K562 (cell line): ENCODE results near the gene MRM2. TPM values are rescaled to one million over a fixed set of nuclear protein-coding genes. Genes with fewer than 3 reads are reported as not detected.

Experiments
- ATAC-seq: fragments of 200-7000 bp; cut with Tn5 transposase; 3 replicates; pipeline ENCODE4 v1.9.1; 2020; ENCODE audit warnings: moderate library complexity
- BruUV-seq: library from RNA; stranded (reverse); fragments of 400-500 nt; replicated peaks from 2 replicates; lab custom pipeline; 2021; lab: Mats Ljungman, UMichigan
- CTCF ChIA-PET: fragments of 300-600 bp; formaldehyde crosslinking; extraction: SDS; loops from one replicate; lab custom pipeline; 2021; ENCODE audit warnings: low intra/inter-chr PET ratio; lab: Yijun Ruan, JAX
- POLR2A ChIA-PET: fragments of 300-600, 350-650 bp; sonication (Branson Sonifier 250); formaldehyde crosslinking; extraction: SDS; loops from one replicate; lab custom pipeline; 2021; ENCODE audit warnings: antibody characterized with exemption, inconsistent platforms; lab: Yijun Ruan, JAX
- DNase-seq, 4 experiments: peaks; one replicate each; pipeline versions ENCODE4 v3.0.0 to v3.0.0-alpha.2; 2011 to 2018; ENCODE audit warnings: low spot score in 3 of 4, mixed read lengths in 3 of 4; ENCODE audit errors: extremely low read depth in 1 of 4
- FAIRE-seq: peaks from 2 replicates; lab custom pipeline; 2011; peaks lifted over from hg19 to GRCh38; lab: Jason Lieb, UNC
- H2AFZ ChIP-seq: 2 replicates; pipeline ENCODE4 v1.6.0; 2011; ENCODE audit warnings: low read depth, low read length, control low read depth, inconsistent platforms
- H3K27ac ChIP-seq: fragments of 200-600 bp; 3 replicates; pipeline ENCODE4 v1.8.0; 2011; ENCODE audit warnings: low read depth, mild to moderate bottlenecking, control low read depth, inconsistent platforms, low read length, moderate library complexity, mixed read lengths; ENCODE audit errors: extremely low read depth
- H3K27me3 ChIP-seq, 2 experiments: fragments of 300-600 bp in 1 of 2; 2 replicates in 1 of 2; 3 replicates in 1 of 2; pipeline versions ENCODE4 v1.6.0 to v1.8.0; 2011; ENCODE audit warnings: inconsistent platforms in 2 of 2, low read length in 2 of 2, mild to moderate bottlenecking in 1 of 2, mixed read lengths in 1 of 2, moderate library complexity in 1 of 2; ENCODE audit not compliant: control insufficient read depth in 2 of 2, insufficient read depth in 2 of 2
- H3K36me3 ChIP-seq: fragments of 300-600 bp; 3 replicates; pipeline ENCODE4 v1.8.0; 2011; ENCODE audit warnings: mild to moderate bottlenecking, low read length, inconsistent platforms; ENCODE audit not compliant: control insufficient read depth, insufficient read depth
- H3K4me1 ChIP-seq, 2 experiments: fragments of 200-600 bp in 1 of 2; replicated peaks in 1 of 2; 2 replicates in 1 of 2; 3 replicates in 1 of 2; pipeline versions ENCODE4 v1.5.1 to v1.8.0; 2011; ENCODE audit warnings: inconsistent platforms in 2 of 2, low read length in 2 of 2, mild to moderate bottlenecking in 1 of 2, mixed read lengths in 1 of 2, moderate library complexity in 1 of 2; ENCODE audit not compliant: control insufficient read depth in 2 of 2, insufficient read depth in 2 of 2
- H3K4me2 ChIP-seq: 2 replicates; pipeline ENCODE4 v1.6.1; 2011; ENCODE audit warnings: low read length, control low read depth, inconsistent platforms, mixed read lengths; ENCODE audit not compliant: insufficient read depth
- H3K4me3 ChIP-seq: fragments of 200-600 bp; sonication (generic), shearing (Covaris generic); 2 replicates; pipeline ENCODE4 v1.5.1; 2016; ENCODE audit warnings: control low read depth, inconsistent platforms
- H3K79me2 ChIP-seq: fragments of 200-600 bp; 3 replicates; pipeline ENCODE4 v1.8.0; 2011; ENCODE audit warnings: low read length, inconsistent platforms; ENCODE audit not compliant: control insufficient read depth, insufficient read depth
- H3K9ac ChIP-seq, 2 experiments: 2 replicates each; pipeline versions ENCODE4 v1.6.0 to v1.6.1; 2011; ENCODE audit warnings: low read depth in 2 of 2, low read length in 2 of 2, control low read depth in 1 of 2, inconsistent platforms in 1 of 2, mild to moderate bottlenecking in 1 of 2, mixed read lengths in 1 of 2; ENCODE audit not compliant: insufficient read depth in 1 of 2
- H3K9me1 ChIP-seq: one replicate; pipeline ENCODE4 v1.6.0; 2011; ENCODE audit warnings: inconsistent platforms, mild to moderate bottlenecking, low read length, moderate library complexity; ENCODE audit not compliant: control insufficient read depth, insufficient read depth
- H3K9me3 ChIP-seq: replicated peaks from 2 replicates; pipeline ENCODE4 v1.5.1; 2011; ENCODE audit warnings: low read depth, low read length, inconsistent platforms; ENCODE audit not compliant: control insufficient read depth, insufficient read depth
- H4K20me1 ChIP-seq: replicated peaks from 2 replicates; pipeline ENCODE4 v1.6.1; 2011; ENCODE audit warnings: low read length, inconsistent platforms, mixed read lengths; ENCODE audit not compliant: control insufficient read depth, insufficient read depth
- CHCHD3 ChIP-seq: fragments of 250-450 bp; sonication (Bioruptor Pico); IDR thresholded peaks from 2 replicates; pipeline ENCODE4 v2.1.2; 2022; ENCODE audit warnings: mild to moderate bottlenecking
- CREBBP ChIP-seq: IDR thresholded peaks from one replicate; pipeline ENCODE4 v1.6.1; 2012; ENCODE audit warnings: low read depth, mild to moderate bottlenecking, control low read depth, inconsistent platforms, low read length
- HES1 ChIP-seq: fragments of 450-650 bp; IDR thresholded peaks from 2 replicates; pipeline ENCODE4 v1.6.1; 2016; ENCODE audit warnings: low read depth, mild to moderate bottlenecking, moderate library complexity
- ID3 ChIP-seq, 2 experiments: fragments of 250-450 bp in 1 of 2; fragments of 450-650 bp in 1 of 2; sonication (Bioruptor Pico) in 1 of 2; IDR thresholded peaks; 2 replicates each; pipeline versions ENCODE4 v1.6.1 to v1.8.0; 2016 to 2021; ENCODE audit warnings: mild to moderate bottlenecking in 2 of 2, moderate library complexity in 2 of 2, missing compliant biosample characterization in 1 of 2, missing genetic modification characterization in 1 of 2
- MECOM ChIP-seq: fragments of 250-450 bp; sonication (Bioruptor Pico); IDR thresholded peaks from 2 replicates; pipeline ENCODE4 v1.8.0; 2022; ENCODE audit warnings: inconsistent platforms
- RB1 ChIP-seq: fragments of 450-650 bp; IDR thresholded peaks from 2 replicates; pipeline ENCODE4 v1.6.1; 2017; ENCODE audit warnings: low read depth, mild to moderate bottlenecking
- SAP30 ChIP-seq: fragments of 200-600 bp; sonication (generic); IDR thresholded peaks from 2 replicates; pipeline ENCODE4 v1.6.1; 2012; ENCODE audit warnings: borderline replicate concordance, low read depth, mild to moderate bottlenecking, moderate library complexity, low read length, control low read depth, inconsistent platforms; ENCODE audit not compliant: insufficient read depth, poor library complexity, severe bottlenecking
- STAG1 ChIP-seq: sonication (generic); formaldehyde crosslinking; IDR thresholded peaks from 2 replicates; pipeline ENCODE4 v1.5.0; 2020; ENCODE audit warnings: missing genetic modification reagents, borderline replicate concordance
- ZBTB7A ChIP-seq: IDR thresholded peaks from 2 replicates; pipeline ENCODE4 v1.6.1; 2011; ENCODE audit warnings: low read depth, mild to moderate bottlenecking, low read length, moderate library complexity, borderline replicate concordance; ENCODE audit not compliant: control insufficient read depth
- ZNF134 ChIP-seq: fragments of 250-450 bp; sonication (Bioruptor Pico); conservative IDR thresholded peaks from 2 replicates; pipeline ENCODE4 v1.4.0; 2020
- ZNF23 ChIP-seq: fragments of 250-450 bp; sonication (Bioruptor Pico); IDR thresholded peaks from 2 replicates; pipeline ENCODE4 v1.4.0; 2020; ENCODE audit warnings: mild to moderate bottlenecking
- WGBS: fragments of 100-300 bp; shearing (Covaris generic); methylation state at CpG from one replicate; pipeline ENCODE4 v1.1.6; 2016; ENCODE audit warnings: low coverage, mixed read lengths; ENCODE audit not compliant: insufficient coverage; ENCODE audit errors: missing lambda C conversion rate; 5-methylcytosine and 5-hydroxymethylcytosine counted together
- in situ Hi-C: fragments of 300-500 bp; cut with MboI; formaldehyde crosslinking; loops from 4 replicates; pipeline ENCODE4 v1.15.0; 2018; ENCODE audit warnings: inconsistent platforms, mixed read lengths
- intact Hi-C: fragments of 100-400 bp; cut with micrococcal nuclease; formaldehyde crosslinking; loops from 2 replicates; pipeline ENCODE4 v1.14.2; 2022
- polyA plus RNA-seq, 8 experiments: library from polyadenylated mRNA; depleted of rRNA in 4 of 8; stranded (reverse) in 5 of 8; unstranded in 3 of 8; fragments of >200 nt; fragmentation: Nextera tagmentation in 2 of 8; fragmentation: Illumina TruSeq in 1 of 8; extraction: Ambion mirVana in 2 of 8; extraction: Trizol in 1 of 8; gene quantifications; 2 replicates each; pipeline versions ENCODE4 v1.2.1 to v1.2.3, GENCODE V29; 2011 to 2014; ENCODE audit warnings: inconsistent platforms in 1 of 8, missing spikeins in 1 of 8
- total RNA-seq, 7 experiments: library from RNA; depleted of rRNA in 6 of 7; stranded (reverse); fragments of >200 nt in 6 of 7; fragmentation: Illumina TruSeq in 2 of 7; extraction: Trizol in 2 of 7; gene quantifications; 2 replicates each; pipeline versions ENCODE4 v1.2.1 to v1.2.3, GENCODE V29; 2011 to 2021; ENCODE audit warnings: low replicate concordance in 1 of 7
- TF ChIP-seq, protein P1 (sequence below): fragments of 450-650 bp; IDR thresholded peaks from 2 replicates; pipeline ENCODE4 v1.6.1; 2016; ENCODE audit warnings: missing biosample characterization, missing genetic modification characterization
- TF ChIP-seq, protein P2 (sequence below): fragments of 250-450 bp; sonication (Bioruptor Pico); IDR thresholded peaks from 2 replicates; pipeline ENCODE4 v1.8.0; 2021; ENCODE audit warnings: moderate library complexity, mild to moderate bottlenecking, inconsistent platforms

MRM2 gene
- total and polyA plus RNA-seq, 9 of the 15 experiments (the other 6 are each of a cell fraction or from before 2014, with no cell fraction given): 32.4 to 116 (median 50.5) TPM

DNA sequence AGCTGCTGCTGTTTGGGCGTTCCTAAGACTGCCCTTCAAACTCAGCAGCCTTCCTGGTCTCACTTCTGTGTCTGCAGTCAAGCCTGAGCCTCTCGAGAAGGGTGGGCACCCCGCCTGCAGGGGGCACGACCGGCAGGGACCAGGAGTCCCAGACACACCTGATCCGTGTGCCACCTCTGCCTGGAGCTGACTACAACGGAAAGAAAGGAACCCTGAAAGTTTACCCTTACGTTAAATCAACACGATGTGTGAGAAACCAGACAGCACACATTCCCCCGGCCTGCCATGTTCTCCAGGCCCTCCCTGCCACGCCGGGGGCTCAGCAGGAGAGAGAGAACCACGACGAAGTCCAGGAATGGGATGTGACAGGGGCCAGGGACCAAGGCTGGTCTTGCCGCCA, 14.3 kb downstream of the MRM2 start:
- ChIA-PET CTCF (no interaction called here), POLR2A (no interaction called here)
- BruUV-seq: no TSS peak
- intact Hi-C loops: no loop called here
- 88% methylated on average over 14 of the region's 15 CpGs for WGBS
- peak overlapping the region in 1 of 2 experiments; percentile 36; a peak in 2 of 4 replicates for H3K9ac ChIP-seq
- TF ChIP-seq, protein P1, sequence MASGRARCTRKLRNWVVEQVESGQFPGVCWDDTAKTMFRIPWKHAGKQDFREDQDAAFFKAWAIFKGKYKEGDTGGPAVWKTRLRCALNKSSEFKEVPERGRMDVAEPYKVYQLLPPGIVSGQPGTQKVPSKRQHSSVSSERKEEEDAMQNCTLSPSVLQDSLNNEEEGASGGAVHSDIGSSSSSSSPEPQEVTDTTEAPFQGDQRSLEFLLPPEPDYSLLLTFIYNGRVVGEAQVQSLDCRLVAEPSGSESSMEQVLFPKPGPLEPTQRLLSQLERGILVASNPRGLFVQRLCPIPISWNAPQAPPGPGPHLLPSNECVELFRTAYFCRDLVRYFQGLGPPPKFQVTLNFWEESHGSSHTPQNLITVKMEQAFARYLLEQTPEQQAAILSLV (tag): no peak
- no peak for TF ChIP-seq ZNF23 (CRISPR knock-in tag)
- TF ChIP-seq, all 486 proteins: peak for 0
- Histone ChIP-seq H4K20me1 (peaks cover 2% of the 10 kb centered on the region; the same call in 1 of the 2 replicates), H3K27me3 (no peaks in the 10 kb centered on the region), H3K27ac (no peak overlapping the region), H3K4me3 (no peak overlapping the region), H3K4me2 (no peak overlapping the region), H3K4me1 (peaks cover 3 to 12% of the 10 kb centered on the region in 2 experiments; a peak in 3 of 5 replicates), H2AFZ (no peak overlapping the region), H3K9me1 (no peaks in the 10 kb centered on the region), H3K9me3 (no peaks in the 10 kb centered on the region), H3K36me3 (peaks cover 72% of the 10 kb centered on the region; the same call in 2 of the 3 replicates), H3K79me2 (peaks cover 39% of the 10 kb centered on the region)
- in situ Hi-C loops: no loop called here
- ATAC-seq (no peak), DNase-seq (no peak), FAIRE-seq (no peak)

DNA sequence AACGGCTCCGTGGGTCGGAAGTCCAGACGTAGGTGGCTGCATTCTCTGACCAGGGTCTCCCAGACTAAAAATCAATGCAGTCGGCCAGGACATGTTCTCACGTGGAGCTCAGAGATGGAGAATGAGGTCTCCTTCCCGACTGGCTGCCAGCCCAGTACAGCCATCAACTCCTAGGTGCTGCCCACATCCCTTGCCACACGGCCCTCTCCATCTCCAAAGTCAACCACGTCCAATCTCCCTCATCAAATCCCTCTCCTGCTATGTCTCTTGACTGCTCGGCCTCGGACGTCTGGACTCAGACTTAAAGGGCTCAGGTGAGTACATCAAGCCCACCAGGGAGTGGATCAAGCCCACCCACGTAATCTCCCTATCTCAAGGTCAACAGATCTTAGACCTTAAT, 16.2 kb downstream of the MRM2 start:
- intact Hi-C loops: no loop called here
- FAIRE-seq: no peak
- no peak for TF ChIP-seq MECOM (CRISPR knock-in tag)
- no peak for TF ChIP-seq CHCHD3 (CRISPR knock-in tag)
- no peak for TF ChIP-seq ZNF134 (CRISPR knock-in tag)
- TF ChIP-seq HES1: no peak
- no peak for TF ChIP-seq ZBTB7A
- TF ChIP-seq RB1: no peak
- no peak for TF ChIP-seq CREBBP
- no peak for TF ChIP-seq STAG1 (CRISPR knock-in tag)
- TF ChIP-seq, protein P2, sequence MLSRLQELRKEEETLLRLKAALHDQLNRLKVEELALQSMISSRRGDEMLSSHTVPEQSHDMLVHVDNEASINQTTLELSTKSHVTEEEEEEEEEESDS (CRISPR knock-in tag): no peak
- no peak for TF ChIP-seq ID3 (CRISPR knock-in tag; IDR thresholded peaks at IDR 0.05)
- no peak for TF ChIP-seq ID3 (tag; IDR thresholded peaks at IDR 0.05)
- TF ChIP-seq SAP30: no peak

More for the DNA sequence above, 16.2 kb downstream of the MRM2 start:
- no peaks in the 10 kb centered on the region for H3K27me3 ChIP-seq
- POLR2A ChIA-PET: interaction anchor here (0.8 kb wide), 1 partner anchor 11 kb away, joined by 3 read pairs; no protein-coding TSS in a partner anchor
- DNase-seq (no peak), ATAC-seq (no peak)
- in situ Hi-C loops: no loop called here
- no TSS peak for BruUV-seq
- H3K79me2 ChIP-seq: peaks cover 20% of the 10 kb centered on the region
- H2AFZ ChIP-seq: no peak overlapping the region
- peaks cover 88% of the 10 kb centered on the region; the same call in 2 of the 3 replicates for H3K36me3 ChIP-seq
- H3K4me2 ChIP-seq: no peak overlapping the region
- CTCF ChIA-PET: no interaction called here
- H3K27ac ChIP-seq: no peak overlapping the region
- no peak overlapping the region for H3K9ac ChIP-seq
- no peaks in the 10 kb centered on the region for H3K9me1 ChIP-seq
- no peaks in the 10 kb centered on the region for H3K9me3 ChIP-seq
- WGBS: 93% methylated on average over 10 of the region's 13 CpGs
- peaks cover 2% of the 10 kb centered on the region; the same call in 1 of the 2 replicates for H4K20me1 ChIP-seq
- peaks cover 0 to 6% of the 10 kb centered on the region in 2 experiments; a peak in 2 of 5 replicates for H3K4me1 ChIP-seq
- no peak overlapping the region for H3K4me3 ChIP-seq
